PC-3 (cell line): ENCODE data around the gene SLC9A8.

Source experiments
- EZH2 ChIP-seq: fragments of 300-600 bp; sonication (generic); IDR thresholded peaks from one replicate; pipeline ENCODE4 v1.6.1; 2017; ENCODE audit warnings: antibody characterized with exemption, mild to moderate bottlenecking, low read length; ENCODE audit not compliant: unreplicated experiment
- TF ChIP-seq, protein P1 (sequence below): fragments of 300-600 bp; sonication (generic); conservative IDR thresholded peaks from 2 replicates; pipeline ENCODE4 v1.5.1; 2017; ENCODE audit warnings: antibody characterized with exemption, low read depth, mild to moderate bottlenecking, low read length

DNA sequence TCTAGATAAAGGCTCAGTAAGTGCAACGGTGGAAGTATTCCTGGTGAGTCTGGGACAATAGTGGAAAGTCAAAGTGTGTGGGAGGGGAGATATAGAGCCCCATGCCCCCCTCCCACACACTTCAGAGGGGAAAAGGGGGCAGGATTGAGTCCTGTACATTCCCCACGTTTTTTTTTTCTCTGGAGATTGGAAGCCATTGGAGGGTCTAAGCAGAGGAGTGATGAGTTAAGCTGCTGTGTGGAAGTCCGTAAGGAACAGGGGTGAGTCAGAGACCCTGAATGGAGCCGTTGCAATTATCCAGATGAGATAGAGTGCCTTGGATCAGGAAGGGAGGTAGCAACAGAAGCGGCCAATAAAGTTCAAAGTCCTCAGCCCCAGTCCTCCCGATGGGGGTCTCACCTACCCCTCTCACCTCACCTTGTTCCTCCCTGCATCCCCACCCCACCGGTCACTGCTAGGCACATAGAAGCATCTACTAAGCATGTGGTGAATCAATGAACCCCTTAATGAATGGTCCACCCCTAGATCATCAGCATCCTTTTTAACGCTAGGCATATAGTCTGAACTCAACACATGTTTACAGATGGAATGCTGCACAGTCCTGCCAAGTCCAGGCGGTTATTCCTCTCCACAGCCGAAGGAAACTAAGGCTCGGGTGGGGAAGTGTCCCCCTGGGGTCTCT is 662 bp upstream of the SLC9A8 start:
- TF ChIP-seq, protein P1, sequence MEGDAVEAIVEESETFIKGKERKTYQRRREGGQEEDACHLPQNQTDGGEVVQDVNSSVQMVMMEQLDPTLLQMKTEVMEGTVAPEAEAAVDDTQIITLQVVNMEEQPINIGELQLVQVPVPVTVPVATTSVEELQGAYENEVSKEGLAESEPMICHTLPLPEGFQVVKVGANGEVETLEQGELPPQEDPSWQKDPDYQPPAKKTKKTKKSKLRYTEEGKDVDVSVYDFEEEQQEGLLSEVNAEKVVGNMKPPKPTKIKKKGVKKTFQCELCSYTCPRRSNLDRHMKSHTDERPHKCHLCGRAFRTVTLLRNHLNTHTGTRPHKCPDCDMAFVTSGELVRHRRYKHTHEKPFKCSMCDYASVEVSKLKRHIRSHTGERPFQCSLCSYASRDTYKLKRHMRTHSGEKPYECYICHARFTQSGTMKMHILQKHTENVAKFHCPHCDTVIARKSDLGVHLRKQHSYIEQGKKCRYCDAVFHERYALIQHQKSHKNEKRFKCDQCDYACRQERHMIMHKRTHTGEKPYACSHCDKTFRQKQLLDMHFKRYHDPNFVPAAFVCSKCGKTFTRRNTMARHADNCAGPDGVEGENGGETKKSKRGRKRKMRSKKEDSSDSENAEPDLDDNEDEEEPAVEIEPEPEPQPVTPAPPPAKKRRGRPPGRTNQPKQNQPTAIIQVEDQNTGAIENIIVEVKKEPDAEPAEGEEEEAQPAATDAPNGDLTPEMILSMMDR, result no peak
- no peak for TF ChIP-seq EZH2
